ENCODE results near the gene PCBP3. TPM values are rescaled to one million over a fixed set of nuclear protein-coding genes. Genes with fewer than 3 reads are reported as not detected.
"Not testable (repeated sequence)": the region's sequence is repeated elsewhere in the genome, so short reads cannot be mapped to it uniquely, and the experiment has no call there.

Gene PCBP3
- polyA plus RNA-seq, 1 donor (not counting 4 experiments of a cell fraction or from before 2014, with no cell fraction given), result 0.25 TPM

GRCh38 chr21:45662623-45663245 lies 19.2 kb downstream of the PCBP3 start:
- H3K9me1 ChIP-seq (ENCODE audit: control insufficient read depth, extremely low read depth, insufficient read depth, low read length); H3K36me3 ChIP-seq (ENCODE audit: control insufficient read depth in 2 of 2, extremely low read depth in 1 of 2, insufficient read depth in 2 of 2, low read length in 2 of 2); H3K9me3 ChIP-seq (ENCODE audit: control insufficient read depth, low read depth, low read length); FAIRE-seq; DNase-seq (ENCODE audit: low read depth, low spot score); H3K27me3 ChIP-seq (ENCODE audit: control insufficient read depth, extremely low read depth, insufficient read depth, low read length); H2AFZ ChIP-seq (ENCODE audit: control insufficient read depth, low read length); H3K9ac ChIP-seq (ENCODE audit: control insufficient read depth, extremely low read depth, insufficient read depth, low read length); H3K4me2 ChIP-seq (ENCODE audit: control insufficient read depth, extremely low read depth, insufficient read depth, low read depth, low read length); H3K27ac ChIP-seq (ENCODE audit: control insufficient read depth, insufficient read depth, low read length); H3K4me1 ChIP-seq (ENCODE audit: control insufficient read depth, extremely low read depth, insufficient read depth, low read length); H4K20me1 ChIP-seq (ENCODE audit: control insufficient read depth, extremely low read depth, insufficient read depth, low read length); H3K4me3 ChIP-seq (ENCODE audit: control insufficient read depth in 2 of 3, extremely low read depth in 1 of 3, insufficient read depth in 2 of 3, low read depth in 1 of 3, low read length in 3 of 3); dilution Hi-C loops (cut with MboI; ENCODE audit: extremely low pct_ligation_motif_present, low sequenced_read_pairs); H3K79me2 ChIP-seq (ENCODE audit: control insufficient read depth, insufficient read depth, low read length): not testable (repeated sequence)

- dilution Hi-C loops (cut with MboI; ENCODE audit: extremely low pct_ligation_motif_present, low sequenced_read_pairs), result no loop called here
- no peak for FAIRE-seq
- no peak overlapping the region for H3K4me3 ChIP-seq (ENCODE audit: control insufficient read depth in 2 of 3, extremely low read depth in 1 of 3, insufficient read depth in 2 of 3, low read depth in 1 of 3, low read length in 3 of 3)
Measured at GRCh38 chr21:45669382-45669781, 25.9 kb downstream of the PCBP3 start.

More at GRCh38 chr21:45669382-45669781, 25.9 kb downstream of the PCBP3 start:
- no peaks in the 10 kb centered on the region for H3K79me2 ChIP-seq (ENCODE audit: control insufficient read depth, insufficient read depth, low read length)
- H3K9ac ChIP-seq (ENCODE audit: control insufficient read depth, extremely low read depth, insufficient read depth, low read length), result no peak overlapping the region
- DNase-seq (ENCODE audit: low read depth, low spot score), result no peak
- H3K27me3 ChIP-seq (ENCODE audit: control insufficient read depth, extremely low read depth, insufficient read depth, low read length), result no peaks in the 10 kb centered on the region
- H3K4me2 ChIP-seq (ENCODE audit: control insufficient read depth, extremely low read depth, insufficient read depth, low read depth, low read length), result no peak overlapping the region
- H2AFZ ChIP-seq (ENCODE audit: control insufficient read depth, low read length), result no peak overlapping the region
- H3K9me3 ChIP-seq (ENCODE audit: control insufficient read depth, low read depth, low read length), result no peaks in the 10 kb centered on the region
- TF ChIP-seq EZH2 (IDR thresholded peaks at IDR 0.05; ENCODE audit: low read length), result no peak
- TF ChIP-seq CTCF (optimal IDR thresholded peaks at IDR 0.05 in 1 of 3, IDR thresholded peaks at IDR 0.05 in 1 of 3, conservative IDR thresholded peaks at IDR 0.05 in 1 of 3; ENCODE audit: extremely low read depth in 1 of 3, insufficient read depth in 2 of 3, low read length in 3 of 3), result no peak
- H3K27ac ChIP-seq (ENCODE audit: control insufficient read depth, insufficient read depth, low read length), result no peak overlapping the region
- H3K9me1 ChIP-seq (ENCODE audit: control insufficient read depth, extremely low read depth, insufficient read depth, low read length), result no peaks in the 10 kb centered on the region
- H3K4me1 ChIP-seq (ENCODE audit: control insufficient read depth, extremely low read depth, insufficient read depth, low read length), result no peaks in the 10 kb centered on the region
- no peaks in the 10 kb centered on the region for H3K36me3 ChIP-seq (ENCODE audit: control insufficient read depth in 2 of 2, extremely low read depth in 1 of 2, insufficient read depth in 2 of 2, low read length in 2 of 2)
- H4K20me1 ChIP-seq (ENCODE audit: control insufficient read depth, extremely low read depth, insufficient read depth, low read length), result no peaks in the 10 kb centered on the region
